ENCODE data around the gene PARK7. TPM values are rescaled to one million over a fixed set of nuclear protein-coding genes. Genes with fewer than 3 reads are reported as not detected.

Gene PARK7
- total RNA-seq, 4 donors from 2014 or later: 91.7 to 176 (median 166) TPM

Small RNA genes lying within 50 kb of the gene (small RNA-seq; reads per million reads assigned to genes)
- gene RF00019: not detected

Other genes with a start within 250 kb of the PARK7 start
- 100 to 1,000 TPM in 1 of 4 donors, 10 to 100 TPM in 3; 41.0 to 128 (median 71.8) TPM for gene VAMP3, start 190.4 kb upstream of the PARK7 start, total RNA-seq
- gene PER3, start 177.4 kb upstream of the PARK7 start, total RNA-seq: 10 to 100 TPM in 3 of 4 donors, 1 to 10 TPM in 1; 6.9 to 69.0 (median 20.7) TPM
- not detected for gene UTS2, start 108.6 kb upstream of the PARK7 start, total RNA-seq
- not detected for gene TNFRSF9, start 20.9 kb upstream of the PARK7 start, total RNA-seq
- gene ERRFI1, start 64.6 kb downstream of the PARK7 start, total RNA-seq: 10 to 100 TPM; 19.0 to 67.6 (median 39.6) TPM

All from uterus (tissue), 4 donors.